Endometrial microvascular endothelial cells (primary cell): ENCODE results near the gene AGMO. TPM values are rescaled to one million over a fixed set of nuclear protein-coding genes. Genes with fewer than 3 reads are reported as not detected.

Experiments
- in situ Hi-C: cut with HindIII; loops from 2 replicates; pipeline ENCODE4 v1.10.0; 2017; ENCODE audit warnings: low sequenced_read_pairs, low pct_unique_long_range_greater_than_20kb; ENCODE audit errors: inconsistent ontology term
- total RNA-seq: library from RNA; depleted of rRNA; stranded (reverse); fragments of >200 nt; gene quantifications from one replicate; pipeline ENCODE4 v1.2.3, GENCODE V29; 2015; ENCODE audit errors: inconsistent ontology term

The AGMO gene
- total RNA-seq, 1 donor from 2014 or later: 0.19 TPM

- in situ Hi-C loops: no loop called here
These were observed 90.2 kb downstream of the AGMO start for GRCh38 chr7:15471669-15471950.

- in situ Hi-C loops: no loop called here
These were observed 90.8 kb downstream of the AGMO start for GRCh38 chr7:15470825-15471668.

- in situ Hi-C loops: no loop called here
These were observed 97.1 kb downstream of the AGMO start for GRCh38 chr7:15464667-15465121.

GRCh38 chr7:15463801-15464666, 97.8 kb downstream of the AGMO start:
- in situ Hi-C loops: no loop called here

GRCh38 chr7:15462721-15463389, 99.0 kb downstream of the AGMO start:
- in situ Hi-C loops: no loop called here

GRCh38 chr7:15461576-15461975, 100.2 kb downstream of the AGMO start:
- in situ Hi-C loops: no loop called here

GRCh38 chr7:15459018-15459615, 102.7 kb downstream of the AGMO start:
- in situ Hi-C loops: no loop called here

- in situ Hi-C loops: no loop called here
These were observed 103.5 kb downstream of the AGMO start for GRCh38 chr7:15457990-15458955.

GRCh38 chr7:15452670-15453069, 109.1 kb downstream of the AGMO start:
- in situ Hi-C loops: no loop called here

GRCh38 chr7:15446722-15447121, 115.1 kb downstream of the AGMO start:
- in situ Hi-C loops: no loop called here

GRCh38 chr7:15446280-15446679, 115.5 kb downstream of the AGMO start:
- in situ Hi-C loops: no loop called here

GRCh38 chr7:15441915-15442314, 119.9 kb downstream of the AGMO start:
- in situ Hi-C loops: no loop called here

- in situ Hi-C loops: no loop called here
These were observed 121.3 kb downstream of the AGMO start for GRCh38 chr7:15440482-15440881.

GRCh38 chr7:15439853-15440252, 122.0 kb downstream of the AGMO start:
- in situ Hi-C loops: no loop called here

- in situ Hi-C loops: no loop called here
These were observed 128.7 kb downstream of the AGMO start for GRCh38 chr7:15433151-15433550.

- in situ Hi-C loops: no loop called here
These were observed 130.9 kb downstream of the AGMO start for GRCh38 chr7:15430911-15431310.

- in situ Hi-C loops: no loop called here
These were observed 131.6 kb downstream of the AGMO start for GRCh38 chr7:15430191-15430590.

GRCh38 chr7:15424468-15424867, 137.3 kb downstream of the AGMO start:
- in situ Hi-C loops: no loop called here
